GM19463 (cell line): ENCODE measurements around the gene EDDM13.
"Not testable (repeated sequence)": the region's sequence is repeated elsewhere in the genome, so short reads cannot be mapped to it uniquely, and the experiment has no call there.

Experiments
- ATAC-seq: cut with Tn5 transposase; IDR thresholded peaks from one replicate; pipeline ENCODE4 v1.9.1; 2021; ENCODE audit warnings: mild to moderate bottlenecking, moderate library complexity; ENCODE audit not compliant: unreplicated experiment

The EDDM13 gene

GRCh38 chr19:56294549-56294948 lies 22.0 kb downstream of the EDDM13 start:
- no peak for ATAC-seq

- no peak for ATAC-seq
Observed at GRCh38 chr19:56295531-56296455, 23.2 kb downstream of the EDDM13 start.

- ATAC-seq: no peak
Observed at GRCh38 chr19:56297010-56297409, 24.5 kb downstream of the EDDM13 start.

- no peak for ATAC-seq
Observed at GRCh38 chr19:56299688-56300087, 27.1 kb downstream of the EDDM13 start.

- no peak for ATAC-seq
Observed at GRCh38 chr19:56301155-56301554, 28.6 kb downstream of the EDDM13 start.

- no peak for ATAC-seq
Observed at GRCh38 chr19:56301886-56302620, 29.5 kb downstream of the EDDM13 start.

GRCh38 chr19:56304243-56304642 lies 31.7 kb downstream of the EDDM13 start:
- no peak for ATAC-seq

- no peak for ATAC-seq
Observed at GRCh38 chr19:56306016-56306415, 33.5 kb downstream of the EDDM13 start.

- not testable (repeated sequence) for ATAC-seq
Observed at GRCh38 chr19:56307062-56307461, 34.5 kb downstream of the EDDM13 start.

GRCh38 chr19:56308792-56309191 lies 36.2 kb downstream of the EDDM13 start:
- no peak for ATAC-seq

GRCh38 chr19:56309511-56310185 lies 37.1 kb downstream of the EDDM13 start:
- peak; percentile 34 for ATAC-seq

- no peak for ATAC-seq
Observed at GRCh38 chr19:56310462-56310861, 37.9 kb downstream of the EDDM13 start.

GRCh38 chr19:56312342-56312741 lies 39.8 kb downstream of the EDDM13 start:
- no peak for ATAC-seq

GRCh38 chr19:56312787-56313657 lies 40.5 kb downstream of the EDDM13 start:
- ATAC-seq: no peak

- ATAC-seq: no peak
Observed at GRCh38 chr19:56314018-56314380, 41.5 kb downstream of the EDDM13 start.

GRCh38 chr19:56314381-56315076 lies 42.0 kb downstream of the EDDM13 start, which contains the start of gene ZSCAN5A:
Gene ZSCAN5A (minus strand): TSS chr19:56314839. CDS start chr19:56225046, 89,793 bp downstream.
- peak; percentile 70 for ATAC-seq

- ATAC-seq: peak; percentile 77
Observed at GRCh38 chr19:56315077-56315828, 42.7 kb downstream of the EDDM13 start.

GRCh38 chr19:56316728-56317127 lies 44.2 kb downstream of the EDDM13 start:
- ATAC-seq: no peak

GRCh38 chr19:56317749-56318148 lies 45.2 kb downstream of the EDDM13 start:
- no peak for ATAC-seq
